Inferior parietal cortex (tissue), 1 donor: Measurements from ENCODE around the gene PRKN.
A peak's percentile ranks its signal among the peaks of the same experiment; 100 is the strongest.

Source experiments
- DNase-seq: peaks from one replicate; pipeline ENCODE4 v3.0.0-alpha.2; 2016; ENCODE audit errors: extremely low spot score

The PRKN gene

GRCh38 chr6:162125659-162126058, 601.9 kb downstream of the PRKN start:
- DNase-seq, result no peak

- peak; percentile 39 for DNase-seq
Measured at GRCh38 chr6:162124710-162125435, 602.7 kb downstream of the PRKN start.

GRCh38 chr6:162123797-162124196, 603.8 kb downstream of the PRKN start:
- no peak for DNase-seq

- peak; percentile 29 for DNase-seq
Measured at GRCh38 chr6:162119341-162119740, 608.2 kb downstream of the PRKN start.

- no peak for DNase-seq
Measured at GRCh38 chr6:162118706-162119105, 608.9 kb downstream of the PRKN start.

GRCh38 chr6:162116902-162117525, 610.6 kb downstream of the PRKN start:
- no peak for DNase-seq

GRCh38 chr6:162109480-162110050, 618.0 kb downstream of the PRKN start:
- DNase-seq, result no peak

- DNase-seq, result no peak
Measured at GRCh38 chr6:162108041-162108440, 619.5 kb downstream of the PRKN start.

GRCh38 chr6:162100096-162100495, 627.5 kb downstream of the PRKN start:
- DNase-seq, result no peak

GRCh38 chr6:162099685-162100084, 627.9 kb downstream of the PRKN start:
- no peak for DNase-seq

GRCh38 chr6:162092816-162093502, 634.6 kb downstream of the PRKN start:
- DNase-seq, result no peak

- no peak for DNase-seq
Measured at GRCh38 chr6:162090734-162091133, 636.8 kb downstream of the PRKN start.

- DNase-seq, result no peak
Measured at GRCh38 chr6:162088091-162088490, 639.5 kb downstream of the PRKN start.

GRCh38 chr6:162085561-162085960, 642.0 kb downstream of the PRKN start:
- no peak for DNase-seq

- DNase-seq, result no peak
Measured at GRCh38 chr6:162082520-162082919, 645.0 kb downstream of the PRKN start.

GRCh38 chr6:162078667-162079066, 648.9 kb downstream of the PRKN start:
- no peak for DNase-seq

- no peak for DNase-seq
Measured at GRCh38 chr6:162078126-162078525, 649.4 kb downstream of the PRKN start.

- DNase-seq, result no peak
Measured at GRCh38 chr6:162076816-162077215, 650.8 kb downstream of the PRKN start.

GRCh38 chr6:162074641-162075275, 652.8 kb downstream of the PRKN start:
- DNase-seq, result peak; percentile 4

- no peak for DNase-seq
Measured at GRCh38 chr6:162070639-162071038, 656.9 kb downstream of the PRKN start.

GRCh38 chr6:162069995-162070394, 657.6 kb downstream of the PRKN start:
- DNase-seq, result no peak

- DNase-seq, result no peak
Measured at GRCh38 chr6:162068340-162068739, 659.2 kb downstream of the PRKN start.
